ENCODE data around the gene ARPIN.
A peak's percentile ranks its signal among the peaks of the same experiment; 100 is the strongest.
"Not testable (repeated sequence)": the region's sequence is repeated elsewhere in the genome, so short reads cannot be mapped to it uniquely, and the experiment has no call there.

Gene ARPIN

GRCh38 chr15:89875741-89876140, 37.0 kb downstream of the ARPIN start:
- no peak for DNase-seq

- peak; percentile 64 to 76 (median 65) for DNase-seq
These were observed 37.7 kb downstream of the ARPIN start for GRCh38 chr15:89874926-89875564.

GRCh38 chr15:89870688-89871288, 42.0 kb downstream of the ARPIN start:
- no peak for DNase-seq

- no peak for DNase-seq
These were observed 42.7 kb downstream of the ARPIN start for GRCh38 chr15:89870006-89870405.

GRCh38 chr15:89869490-89869889, 43.3 kb downstream of the ARPIN start:
- not testable (repeated sequence) for DNase-seq

- no peak for DNase-seq
These were observed 47.6 kb downstream of the ARPIN start for GRCh38 chr15:89864958-89865739.

GRCh38 chr15:89863918-89864317, 48.8 kb downstream of the ARPIN start:
- DNase-seq: no peak

GRCh38 chr15:89860891-89861290, 51.9 kb downstream of the ARPIN start:
- DNase-seq: peak in 1 of 3 experiments; percentile 13

GRCh38 chr15:89860431-89860830, 52.3 kb downstream of the ARPIN start:
- DNase-seq: no peak

GRCh38 chr15:89858661-89859458, 53.9 kb downstream of the ARPIN start:
- no peak for DNase-seq

GRCh38 chr15:89857673-89858072, 55.1 kb downstream of the ARPIN start:
- no peak for DNase-seq

GRCh38 chr15:89855948-89856347, 56.8 kb downstream of the ARPIN start:
- no peak for DNase-seq

GRCh38 chr15:89854863-89855262, 57.9 kb downstream of the ARPIN start:
- DNase-seq: not testable (repeated sequence)

GRCh38 chr15:89852342-89852995, 60.3 kb downstream of the ARPIN start:
- DNase-seq: no peak

- no peak for DNase-seq
These were observed 60.9 kb downstream of the ARPIN start for GRCh38 chr15:89851673-89852341.

- DNase-seq: no peak
These were observed 63.8 kb downstream of the ARPIN start for GRCh38 chr15:89848970-89849292.

- DNase-seq: no peak
These were observed 65.7 kb downstream of the ARPIN start for GRCh38 chr15:89847101-89847500.

GRCh38 chr15:89845305-89845893, 67.4 kb downstream of the ARPIN start:
- DNase-seq: no peak

All from NCI-H1417 (cell line).